ENCODE measurements around the gene MPHOSPH9.
"Not testable (repeated sequence)": the region's sequence is repeated elsewhere in the genome, so short reads cannot be mapped to it uniquely, and the experiment has no call there.

Gene MPHOSPH9

DNA sequence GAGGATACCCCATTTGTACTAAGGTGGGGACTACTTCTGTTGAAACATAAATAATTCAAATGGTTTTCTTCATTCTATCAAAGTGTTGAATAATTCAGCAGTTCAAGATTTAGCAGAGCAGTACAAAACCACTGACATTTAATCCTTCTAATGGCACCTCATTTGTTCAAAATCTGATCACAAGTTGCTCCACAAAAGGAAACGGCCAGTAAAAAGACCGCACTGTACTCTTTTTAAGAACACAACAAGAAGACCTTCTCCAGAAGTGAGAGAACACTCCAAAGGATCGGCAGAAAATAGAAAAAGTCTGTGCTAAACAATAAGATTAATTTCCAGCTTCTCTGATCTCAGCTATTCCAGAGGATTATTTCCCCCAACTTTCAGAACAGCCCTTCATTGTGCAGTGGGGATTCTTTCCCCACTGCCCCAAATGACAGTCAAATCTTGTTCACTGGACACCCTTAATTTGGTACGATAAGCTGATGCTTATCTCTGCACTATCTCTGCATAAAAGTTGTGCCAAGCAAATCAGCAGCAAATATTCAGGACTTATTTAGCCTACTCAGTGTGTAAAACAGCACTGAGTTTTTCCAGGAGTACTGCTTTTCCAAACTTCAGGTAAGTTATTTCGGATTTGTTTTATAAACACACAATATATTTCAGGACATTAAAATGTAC lies 5.2 kb downstream of the MPHOSPH9 start:
- DNase-seq: no peak

DNA sequence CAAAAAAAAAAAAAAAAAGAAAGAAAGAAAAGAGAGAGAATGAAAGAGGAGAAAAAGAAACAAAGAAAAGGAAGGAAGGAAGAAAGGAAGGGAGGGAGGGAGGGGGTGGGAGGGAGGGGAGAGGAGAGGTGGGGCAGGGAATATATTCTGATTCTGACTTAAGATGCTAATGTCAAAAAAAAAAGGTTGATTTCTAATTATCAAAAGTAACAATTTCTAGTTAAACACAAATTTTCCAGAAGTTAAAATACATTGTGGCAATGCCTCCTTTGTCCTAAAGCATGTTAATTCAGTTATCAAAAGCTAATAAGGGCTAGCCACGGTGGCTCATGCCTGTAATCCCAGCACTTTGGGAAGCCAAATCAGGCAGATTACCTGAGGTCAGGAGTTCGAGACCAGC lies 7.5 kb downstream of the MPHOSPH9 start:
- no peak for DNase-seq

GRCh38 chr12:123223241-123223668 lies 9.7 kb downstream of the MPHOSPH9 start:
- DNase-seq: peak; percentile 78

DNA sequence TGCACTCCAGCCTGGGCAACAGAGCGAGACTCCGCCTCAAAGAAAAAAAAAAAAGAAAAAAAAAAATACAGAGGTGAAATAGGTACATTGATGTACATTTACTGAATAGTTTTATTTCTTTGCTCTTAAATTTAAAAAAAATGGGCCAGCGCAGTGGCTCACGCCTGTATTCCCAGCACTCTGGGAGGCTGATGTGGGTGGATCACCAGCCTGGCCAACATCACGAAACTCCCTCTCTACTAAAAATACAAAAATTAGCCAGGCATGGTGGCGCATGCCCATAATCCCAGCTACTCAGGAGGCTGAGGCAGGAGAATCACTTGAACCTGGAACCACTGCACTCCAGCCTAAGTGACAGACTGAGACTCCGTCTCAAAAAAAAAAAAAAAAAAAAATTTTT lies 25.1 kb downstream of the MPHOSPH9 start:
- not testable (repeated sequence) for DNase-seq

GRCh38 chr12:123206794-123207193 lies 26.1 kb downstream of the MPHOSPH9 start:
- not testable (repeated sequence) for DNase-seq

DNA sequence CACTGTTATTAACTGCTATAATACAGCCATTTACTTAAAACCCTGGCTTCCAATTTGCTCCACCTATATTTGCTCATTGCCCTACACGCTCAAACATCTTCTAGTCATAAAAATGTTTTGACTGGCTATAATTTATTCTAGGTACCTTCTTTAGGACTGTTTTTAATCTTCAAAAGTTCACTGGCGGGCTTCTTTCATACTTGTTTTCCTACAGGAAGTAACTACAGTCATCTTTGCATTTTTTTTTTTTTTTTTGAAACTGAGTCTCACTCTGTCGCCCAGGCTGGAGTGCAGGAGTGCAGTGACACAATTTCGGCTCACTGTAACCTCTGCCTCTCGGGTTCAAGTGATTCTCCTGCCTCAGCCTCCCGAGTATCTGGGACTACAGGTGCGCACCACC lies 32.5 kb downstream of the MPHOSPH9 start:
- no peak for DNase-seq

DNA sequence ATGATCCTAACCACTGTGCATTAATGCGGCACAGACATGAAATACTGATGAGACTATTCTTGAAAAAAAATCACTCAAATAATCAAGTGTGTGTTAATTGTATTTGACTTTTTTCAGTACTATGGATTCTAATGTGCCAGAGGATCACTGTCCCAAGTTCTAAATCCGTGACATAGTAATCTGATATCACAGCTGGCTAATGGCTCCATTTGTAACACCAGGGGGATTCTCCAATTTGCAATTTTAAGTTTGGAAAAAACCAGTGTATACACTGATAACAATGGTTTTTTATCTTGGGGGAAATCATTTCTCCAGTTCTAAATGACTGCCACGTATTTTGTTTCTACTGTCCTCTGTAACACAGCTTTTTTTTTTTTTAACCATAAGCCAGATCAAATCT lies 33.0 kb downstream of the MPHOSPH9 start:
- DNase-seq: no peak

DNA sequence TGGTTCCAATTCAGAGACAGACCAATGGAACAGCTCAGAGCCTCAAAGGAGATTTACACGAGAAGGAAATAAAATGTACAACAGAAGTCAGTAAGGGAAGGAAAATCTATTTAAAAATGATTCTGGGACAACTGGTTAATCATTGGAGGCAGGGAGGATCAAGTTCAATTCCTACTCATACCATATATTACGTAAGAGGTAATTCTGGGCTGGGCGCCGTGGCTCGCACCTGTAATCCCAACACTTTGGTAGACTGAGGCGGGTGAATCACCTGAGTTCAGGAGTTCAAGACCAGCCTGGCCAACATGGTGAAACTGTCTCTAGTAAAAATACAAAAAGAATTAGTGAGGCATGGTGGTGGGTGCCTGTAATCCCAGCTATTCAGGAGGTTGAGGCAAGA lies 45.3 kb downstream of the MPHOSPH9 start:
- no peak for DNase-seq

GRCh38 chr12:123180171-123180570 lies 52.8 kb downstream of the MPHOSPH9 start:
- DNase-seq: no peak

- DNase-seq: no peak
These were observed 61.0 kb downstream of the MPHOSPH9 start for GRCh38 chr12:123171967-123172366.

- DNase-seq: no peak
These were observed 65.6 kb downstream of the MPHOSPH9 start for GRCh38 chr12:123167329-123167728.

DNA sequence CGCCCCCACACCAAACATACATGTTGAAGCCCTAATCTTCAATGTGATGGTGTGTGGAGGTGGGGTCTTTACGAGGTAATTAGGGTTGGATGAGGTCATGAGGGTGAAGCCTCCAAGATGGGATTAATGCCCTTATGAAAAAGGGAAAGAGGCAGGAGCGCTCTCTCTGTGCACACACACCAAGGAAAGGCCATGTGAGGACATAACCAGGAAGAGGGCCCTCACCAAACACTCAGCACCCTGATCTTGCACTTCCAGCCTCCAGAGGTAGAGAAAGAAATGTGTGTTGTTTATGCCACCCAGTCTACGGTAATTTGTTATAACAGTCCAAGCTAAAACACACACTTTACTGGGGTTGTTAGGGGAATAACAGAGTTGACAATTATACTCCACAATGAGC lies 67.4 kb downstream of the MPHOSPH9 start:
- DNase-seq: no peak

- DNase-seq: no peak
These were observed 68.2 kb downstream of the MPHOSPH9 start for GRCh38 chr12:123164710-123165261.

DNA sequence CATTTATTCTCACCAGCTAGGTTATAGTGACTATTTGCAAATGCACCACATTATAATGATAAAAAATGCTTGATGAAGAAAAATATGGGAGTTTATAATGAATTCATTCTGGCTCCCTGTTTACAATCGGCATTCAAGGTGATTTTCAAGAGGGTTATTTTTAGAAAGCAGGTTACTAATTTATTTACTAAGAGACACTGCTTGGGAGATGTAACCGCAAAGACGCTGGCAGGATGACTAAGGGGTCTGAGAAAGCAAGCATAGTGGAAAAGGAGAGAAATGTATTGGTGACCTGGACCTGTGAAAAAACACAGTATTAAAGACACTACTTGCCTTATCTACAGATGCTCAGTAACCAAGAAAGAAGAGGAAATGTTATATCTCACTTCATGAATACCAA lies 68.7 kb downstream of the MPHOSPH9 start:
- no peak for DNase-seq

DNA sequence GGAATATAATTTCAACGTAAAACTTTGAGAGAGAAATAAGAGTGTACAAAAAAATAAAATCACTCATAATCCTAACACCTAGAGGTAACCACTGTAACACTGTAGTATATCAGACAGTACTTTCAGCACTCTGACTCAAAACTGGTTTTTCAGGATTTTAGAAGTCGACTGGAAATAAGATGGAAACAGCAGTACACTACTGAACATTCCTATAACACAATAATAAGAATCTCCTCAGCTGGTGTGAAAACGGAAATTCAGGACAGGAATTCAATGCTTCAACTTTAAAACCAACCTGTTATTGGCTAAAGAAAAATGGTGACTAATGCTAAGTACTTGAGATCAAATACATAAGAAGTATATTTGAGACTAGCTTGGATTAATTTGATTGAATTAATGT lies 69.7 kb downstream of the MPHOSPH9 start:
- DNase-seq: no peak

DNA sequence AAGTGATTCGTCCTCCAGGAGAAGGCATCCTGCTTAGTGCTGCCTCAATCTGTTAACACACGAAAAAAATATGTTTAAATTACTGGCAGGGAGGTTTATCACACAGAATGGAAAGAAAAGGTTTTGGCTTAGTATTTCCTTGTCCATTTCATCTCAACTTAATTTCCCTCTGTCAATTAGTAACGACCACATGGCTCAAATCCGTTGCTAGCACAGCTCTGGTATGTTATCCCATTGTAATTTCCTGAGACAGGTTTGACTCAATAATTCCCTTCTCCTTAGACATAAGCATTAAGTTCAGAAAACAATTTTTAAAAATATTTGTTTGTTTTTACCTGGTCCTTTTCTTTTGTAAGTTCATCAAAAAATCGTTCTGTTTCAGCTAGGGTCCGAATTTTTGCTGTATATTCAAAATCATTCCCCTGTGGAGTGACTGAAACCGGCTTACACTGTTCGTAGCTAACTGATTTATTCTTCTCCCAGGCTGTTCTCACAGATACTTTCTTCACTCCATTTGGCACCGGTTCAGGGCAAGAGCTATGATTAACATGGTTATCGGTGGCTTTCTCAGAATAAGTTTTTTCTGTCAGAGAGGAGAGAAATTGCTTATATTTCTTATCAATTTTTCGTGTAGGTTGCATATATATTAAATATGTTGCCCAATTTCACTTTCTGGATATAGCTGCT lies 72.0 kb downstream of the MPHOSPH9 start:
- no peak for DNase-seq

GRCh38 chr12:123153906-123154305 lies 79.0 kb downstream of the MPHOSPH9 start:
- no peak for DNase-seq

DNA sequence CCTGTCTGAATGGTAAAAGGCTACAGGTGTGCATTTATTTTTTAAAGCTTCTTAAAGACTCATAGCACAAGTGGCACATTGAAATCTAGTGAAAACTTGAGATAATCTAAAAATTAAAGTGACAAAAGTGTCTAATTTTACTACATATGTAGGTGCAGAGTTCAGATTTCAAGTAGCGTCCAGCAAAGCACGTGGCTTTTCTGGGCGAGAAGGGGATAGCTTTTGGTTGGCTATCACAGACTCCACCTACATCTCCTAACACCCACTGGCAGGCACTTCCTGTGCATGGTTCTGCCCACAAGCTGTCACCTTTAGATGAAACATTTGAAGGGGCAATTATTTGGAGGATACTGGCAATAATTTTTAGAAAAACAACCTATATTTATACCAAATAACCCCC lies 80.1 kb downstream of the MPHOSPH9 start:
- DNase-seq: no peak

GRCh38 chr12:123151457-123152454 lies 81.2 kb downstream of the MPHOSPH9 start:
- DNase-seq: no peak

GRCh38 chr12:123150744-123151456 lies 82.0 kb downstream of the MPHOSPH9 start, which contains the start of gene PITPNM2:
Gene PITPNM2, minus strand, starts transcription at chr12:123151090. Its CDS starts 116,500 bp downstream, at chr12:123034590.
- DNase-seq: peak; percentile 86

- peak; percentile 70 for DNase-seq
These were observed 82.6 kb downstream of the MPHOSPH9 start for GRCh38 chr12:123150275-123150743.

Data from activated effector memory CD4-positive, alpha-beta T cell treated with anti-CD3 and anti-CD28 coated beads, Interleukin-2, amount 50 U/mL, for 16 hours (primary cell).